Measurements from ENCODE around the gene GRXCR1.

The GRXCR1 gene

DNA sequence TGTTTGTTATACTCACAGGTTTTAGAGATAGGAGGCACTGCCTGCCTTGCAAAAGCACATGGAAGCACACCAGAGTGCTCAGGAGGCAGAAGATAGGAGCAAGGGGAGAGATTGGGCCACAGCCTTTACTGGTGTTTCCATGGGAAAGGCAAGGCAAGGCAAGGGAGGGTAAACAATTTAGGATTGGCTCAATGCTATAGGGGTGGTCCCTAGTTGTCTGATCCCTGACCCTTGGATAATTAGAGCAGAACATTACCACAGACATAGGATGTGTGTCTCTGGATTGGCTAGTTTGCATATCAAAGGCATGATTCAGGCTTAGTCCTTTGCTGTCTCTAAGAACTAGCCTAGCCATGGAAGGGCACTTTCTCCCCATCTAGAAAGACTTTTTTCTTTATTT lies 36.1 kb downstream of the GRXCR1 start:
- no peak for DNase-seq

DNA sequence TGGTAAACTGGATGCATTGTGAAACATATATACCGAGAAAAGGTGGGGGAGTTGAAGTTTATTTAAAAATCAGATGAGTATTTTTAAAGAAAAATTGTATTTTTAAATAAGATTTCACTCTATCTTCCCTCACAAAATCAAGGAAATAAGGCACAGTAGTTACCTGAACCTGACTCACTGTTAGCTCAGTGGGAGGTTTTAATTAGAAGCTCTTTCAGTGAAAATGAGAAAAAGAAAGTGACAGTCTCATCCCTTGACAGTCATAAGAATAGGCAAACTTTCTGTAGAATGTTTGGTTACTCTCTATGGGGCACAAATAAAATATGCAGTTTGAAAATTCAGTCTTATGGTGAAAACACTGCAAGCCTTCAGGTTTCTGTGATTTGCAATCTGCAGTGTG lies 49.7 kb downstream of the GRXCR1 start:
- no peak for DNase-seq

DNA sequence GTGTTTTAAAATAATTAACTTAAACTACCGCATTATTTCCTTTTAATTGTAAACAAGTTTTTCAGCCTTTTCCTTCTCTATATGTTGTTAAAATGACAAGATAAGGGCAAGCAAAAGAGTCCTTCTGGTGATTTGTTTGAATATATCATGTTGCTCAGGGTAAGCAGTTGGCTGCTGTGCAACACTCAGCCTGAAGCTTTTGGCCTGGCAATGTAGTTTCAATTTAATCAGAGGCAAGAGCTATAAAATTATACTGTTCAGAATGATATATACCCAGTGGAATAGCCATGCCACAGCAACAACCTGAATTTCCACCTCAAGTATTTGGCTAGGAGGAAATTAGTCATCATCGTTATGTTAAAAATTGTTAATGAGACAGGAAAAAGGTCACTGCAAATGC lies 53.4 kb downstream of the GRXCR1 start:
- no peak for DNase-seq

DNA sequence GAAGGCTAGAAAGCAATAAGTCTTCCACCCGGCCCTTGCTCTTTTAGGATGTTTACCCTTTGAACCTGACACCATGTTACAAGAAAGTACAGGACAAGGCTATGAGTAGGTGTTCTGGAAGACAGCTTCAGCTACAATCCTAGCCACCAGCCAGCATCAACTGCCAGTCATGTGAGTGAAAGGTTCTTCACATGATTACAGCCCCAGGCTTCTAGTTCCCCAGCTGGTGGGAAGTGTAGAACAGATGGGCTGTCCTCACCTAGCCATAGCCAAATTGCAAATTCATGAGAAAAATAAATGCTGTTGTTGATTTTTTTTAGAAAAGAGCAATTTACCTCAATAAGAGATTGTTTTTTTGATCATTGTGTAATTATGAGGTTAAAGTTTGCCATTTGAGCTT lies 60.8 kb downstream of the GRXCR1 start:
- no peak for DNase-seq

DNA sequence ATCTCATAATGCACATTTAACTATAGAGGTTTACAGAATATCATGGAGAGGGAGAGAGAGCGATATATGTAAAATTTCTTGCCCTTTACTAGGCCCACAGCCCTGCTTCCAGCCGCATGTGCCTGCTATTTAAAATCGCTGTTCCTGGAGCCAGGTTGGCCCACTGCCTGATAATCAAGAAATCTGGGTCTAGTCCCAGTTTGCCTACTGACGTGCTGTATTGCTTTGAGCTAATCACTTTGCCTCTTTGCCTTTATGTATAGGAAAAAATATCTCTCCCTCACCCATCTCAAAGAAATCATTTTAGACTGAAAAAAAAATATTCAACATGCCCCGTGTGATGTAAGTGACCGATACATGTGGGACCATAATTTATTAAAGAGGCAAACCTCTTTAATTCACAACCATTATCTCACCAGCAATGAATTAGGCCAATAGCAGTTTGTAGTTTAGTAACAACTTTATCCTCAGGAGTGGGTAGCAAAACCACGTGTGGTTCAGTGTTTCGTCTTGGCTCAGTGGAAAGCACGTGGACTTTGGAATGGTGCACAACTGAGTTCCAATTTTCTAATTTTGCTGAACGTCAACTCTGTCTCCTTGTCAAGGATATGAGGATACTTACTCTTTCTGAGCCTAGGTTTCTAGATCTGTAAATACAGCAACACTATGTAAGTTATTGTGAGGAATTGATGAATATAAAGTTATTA lies 62.6 kb downstream of the GRXCR1 start:
- no peak for DNase-seq

DNA sequence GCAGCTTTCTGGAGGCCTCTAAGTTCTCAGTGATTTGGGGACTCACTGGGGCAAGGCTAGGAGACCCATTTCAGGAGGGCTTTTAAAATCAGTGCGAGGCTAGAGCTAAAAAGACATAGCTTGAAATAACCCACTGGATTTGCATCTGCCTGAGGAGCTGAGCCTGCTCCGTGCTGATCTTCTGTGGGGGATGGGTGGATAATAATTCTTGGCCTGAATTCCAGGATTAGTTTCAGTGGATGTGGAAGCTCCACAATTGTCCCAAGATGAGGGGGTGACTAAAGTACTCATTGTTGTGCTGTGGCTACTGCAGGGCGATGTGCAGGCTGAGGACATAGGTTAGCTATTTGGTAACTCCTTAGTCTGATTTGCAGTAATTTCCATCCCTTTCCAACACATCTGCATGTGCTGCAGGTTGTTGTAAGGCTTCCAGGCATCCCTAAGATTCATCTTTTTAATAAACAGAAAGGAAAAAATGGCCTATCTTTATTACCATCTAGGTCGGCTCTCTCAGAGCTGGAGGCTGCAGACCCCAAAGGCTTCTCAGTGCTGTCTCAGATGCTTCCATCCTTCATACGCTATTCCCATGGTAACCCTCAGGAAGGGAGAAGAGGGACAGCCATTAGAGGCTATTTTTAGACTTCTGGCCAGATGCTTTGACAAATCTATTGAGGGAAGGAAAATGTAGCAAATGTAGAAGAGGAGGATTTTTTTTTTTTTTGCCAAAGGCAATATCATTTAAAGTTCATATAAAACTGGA lies 63.4 kb downstream of the GRXCR1 start:
- no peak for DNase-seq

DNA sequence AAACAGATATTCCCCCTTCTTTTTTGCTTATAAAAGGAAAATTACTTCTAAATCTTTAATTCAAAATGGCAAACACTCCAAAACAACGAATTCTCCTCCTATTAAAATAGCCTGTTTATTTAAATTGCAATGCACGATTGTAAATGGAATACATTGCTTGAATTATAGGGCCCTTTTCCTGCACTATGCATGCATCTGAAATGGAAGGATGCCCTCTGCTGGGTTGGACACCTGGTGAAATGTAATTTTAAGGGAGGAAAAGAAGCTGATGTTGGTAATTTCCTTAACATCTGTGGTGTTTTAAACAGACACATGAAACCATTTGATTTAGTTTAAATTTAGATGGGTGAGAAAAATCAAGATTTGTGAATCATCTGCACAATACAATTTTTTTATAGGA lies 72.8 kb downstream of the GRXCR1 start:
- no peak for DNase-seq

DNA sequence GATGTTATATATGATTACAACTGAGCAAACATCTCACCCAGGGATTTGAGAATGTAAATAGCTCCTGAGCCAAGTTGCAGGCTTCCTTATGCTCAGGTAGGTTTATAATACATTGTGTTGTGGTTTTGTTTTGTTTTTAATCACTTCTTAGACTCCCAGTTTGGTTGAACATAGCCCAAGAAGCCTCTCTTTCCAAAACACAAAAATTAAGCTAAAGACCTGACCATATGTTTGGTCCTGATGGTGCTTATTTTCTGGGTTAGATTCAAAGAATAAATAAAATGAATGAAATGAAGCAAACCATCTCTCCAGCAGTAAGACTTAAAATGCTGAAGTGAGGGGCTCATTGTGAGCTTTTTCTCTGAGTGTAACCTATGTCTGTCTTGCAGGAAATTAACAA lies 93.5 kb downstream of the GRXCR1 start:
- no peak for DNase-seq

DNA sequence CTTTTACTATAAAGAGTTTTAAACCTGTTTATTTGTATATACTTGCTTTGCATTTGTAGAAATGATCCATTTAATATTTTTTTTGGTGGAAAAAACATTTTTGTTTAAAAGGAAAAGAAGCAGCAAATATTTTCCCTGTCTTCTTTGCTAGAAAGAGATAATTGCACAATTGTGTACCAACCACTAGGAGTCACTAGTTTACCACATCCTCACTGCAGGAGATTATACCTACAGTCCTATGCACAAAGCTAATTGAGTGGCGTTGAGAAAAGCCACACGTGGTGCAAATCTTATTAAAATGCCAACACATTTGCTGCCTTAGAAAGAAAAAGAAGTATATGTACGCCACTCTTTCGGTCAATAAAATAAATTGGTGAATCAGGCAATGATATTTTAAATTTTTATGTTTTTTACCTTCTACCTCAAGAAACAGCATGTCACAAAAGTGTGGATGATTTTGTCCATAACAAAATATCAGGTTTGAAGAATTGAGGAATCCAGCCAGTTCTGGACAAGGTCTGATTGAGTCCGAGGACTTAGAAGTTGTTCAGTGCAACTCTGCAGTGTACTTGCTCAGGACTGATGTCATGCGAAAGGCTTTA lies 102.9 kb downstream of the GRXCR1 start:
- DNase-seq = no peak

DNA sequence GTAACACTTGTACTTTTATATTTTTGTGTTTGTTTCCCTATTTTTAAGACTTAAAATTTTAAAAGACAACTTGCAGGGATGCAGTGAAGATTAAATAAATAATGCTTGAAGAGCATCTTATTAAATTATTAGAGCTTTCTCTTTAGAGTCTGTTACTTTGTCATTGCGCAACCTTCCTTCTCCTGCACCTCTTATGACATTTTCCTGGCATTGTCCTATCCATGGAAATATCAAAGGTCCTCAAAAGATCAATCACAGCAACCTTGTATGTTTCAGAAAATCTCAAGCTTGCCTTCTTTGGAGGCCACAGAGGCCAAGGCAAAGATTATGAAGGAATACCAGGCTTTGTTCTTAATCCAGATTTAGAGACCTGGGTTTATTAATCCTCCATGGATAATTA lies 116.3 kb downstream of the GRXCR1 start:
- no peak for DNase-seq

DNA sequence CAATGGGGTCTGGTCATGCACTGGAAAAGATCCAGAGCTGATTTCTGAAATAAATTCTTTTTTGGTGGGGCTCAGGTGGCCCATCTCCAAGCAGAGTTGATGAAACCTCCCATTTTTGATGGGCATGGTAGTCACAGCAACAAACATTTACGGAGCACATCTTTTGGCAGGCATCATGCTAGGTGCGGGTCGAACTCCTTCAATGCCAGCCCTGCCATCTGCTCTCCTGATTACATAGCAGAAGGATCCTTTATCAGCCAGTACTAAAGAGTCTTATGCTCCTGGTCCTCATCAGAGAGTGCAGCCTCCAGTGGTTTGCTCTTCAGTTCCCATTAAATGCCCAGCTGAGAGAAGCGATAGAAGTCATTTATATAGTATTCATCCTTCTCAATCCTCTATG lies 121.7 kb downstream of the GRXCR1 start:
- no peak for DNase-seq

DNA sequence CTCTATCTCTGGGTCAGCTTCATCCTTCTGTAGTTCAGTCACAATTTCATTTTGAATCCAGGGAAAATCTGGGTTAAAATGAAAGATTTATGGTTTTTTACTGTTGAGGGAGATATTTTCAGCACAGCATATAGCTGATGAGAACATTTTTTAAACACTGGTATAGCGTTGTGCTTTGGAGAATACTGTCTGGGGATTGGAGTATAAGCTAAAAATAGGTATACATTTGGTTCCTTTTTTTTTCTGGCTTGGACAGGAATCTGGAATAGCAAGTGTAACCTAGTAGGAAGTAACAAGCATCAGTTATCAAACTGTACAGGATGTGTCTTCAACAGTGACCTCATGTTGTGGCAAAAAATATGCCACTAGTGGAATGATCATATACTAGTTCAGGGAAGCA lies 149.1 kb downstream of the GRXCR1 start:
- DNase-seq = no peak

DNA sequence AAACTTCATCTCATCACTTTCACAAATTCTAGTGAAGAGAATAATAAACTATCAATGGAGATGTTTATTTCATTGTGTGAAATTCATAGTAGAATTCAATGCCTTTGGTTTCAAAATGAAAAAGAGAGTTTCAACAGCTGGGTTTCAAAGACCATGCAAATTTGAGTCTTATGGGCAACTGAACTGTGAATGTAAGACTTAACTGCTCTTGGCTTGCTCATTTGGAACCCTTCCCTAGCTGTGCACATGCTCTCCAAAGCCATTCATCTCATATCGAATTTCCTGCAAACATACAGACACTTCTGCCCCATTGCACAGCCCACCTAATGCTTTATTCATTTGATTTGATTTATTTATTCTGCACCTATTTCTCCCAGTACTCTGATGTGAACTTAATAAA lies 154.5 kb downstream of the GRXCR1 start:
- DNase-seq = no peak

DNA sequence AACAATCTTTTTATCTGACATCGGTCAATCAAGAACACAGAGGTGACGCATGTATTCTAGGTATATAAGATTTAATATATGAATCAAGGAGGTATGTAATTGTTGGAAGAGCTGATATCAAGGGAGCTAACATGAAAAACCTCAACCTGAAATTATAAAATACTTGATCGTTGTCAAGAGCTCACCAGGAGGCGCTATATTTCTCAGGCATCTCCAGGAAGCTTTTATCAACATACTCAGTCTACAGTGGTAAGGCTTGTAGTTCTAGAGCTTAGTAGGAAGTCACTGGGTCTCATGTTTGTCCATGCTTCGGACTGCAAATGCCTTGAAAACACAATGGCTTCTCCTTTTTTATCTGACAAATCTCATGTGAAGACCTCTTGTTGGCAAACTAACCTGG lies 156.1 kb downstream of the GRXCR1 start:
- no peak for DNase-seq

DNA sequence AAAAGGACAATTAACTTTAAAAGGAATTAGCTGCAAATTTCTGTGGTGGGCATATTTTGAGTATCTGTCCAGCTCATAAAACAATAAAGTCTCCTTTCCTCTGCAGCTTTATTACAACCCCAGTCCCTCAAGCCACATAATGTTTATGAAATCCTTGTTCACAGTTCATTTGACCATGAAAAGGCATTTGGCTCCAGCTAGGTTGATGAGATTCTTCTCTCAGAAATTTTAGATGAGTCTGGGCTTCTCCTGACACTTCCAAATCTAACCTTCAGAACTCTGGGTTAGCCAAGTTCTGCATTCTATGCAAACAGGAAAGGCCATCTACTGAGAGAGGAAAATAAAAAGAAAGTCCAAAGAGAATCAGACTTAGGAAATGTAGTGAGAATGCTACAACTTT lies 156.8 kb downstream of the GRXCR1 start:
- DNase-seq = no peak

DNA sequence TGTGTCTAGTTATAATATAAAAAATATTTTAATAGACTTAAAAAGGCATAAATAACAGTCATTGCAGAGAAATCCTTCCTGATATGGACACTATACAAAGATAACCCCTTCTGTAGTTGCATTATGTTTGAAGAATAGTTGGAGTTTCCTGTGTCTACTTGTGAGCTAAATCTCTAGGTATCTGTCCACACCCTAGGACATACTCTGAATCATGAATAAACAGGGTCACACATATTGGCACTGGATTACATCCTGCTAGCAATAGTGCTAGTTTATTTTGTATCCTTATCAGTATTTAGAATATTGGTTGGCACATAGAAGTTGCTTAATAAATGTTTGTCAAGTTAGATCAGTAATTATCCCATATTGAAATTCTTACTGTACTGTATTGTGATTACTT lies 173.9 kb downstream of the GRXCR1 start:
- no peak for DNase-seq

DNA sequence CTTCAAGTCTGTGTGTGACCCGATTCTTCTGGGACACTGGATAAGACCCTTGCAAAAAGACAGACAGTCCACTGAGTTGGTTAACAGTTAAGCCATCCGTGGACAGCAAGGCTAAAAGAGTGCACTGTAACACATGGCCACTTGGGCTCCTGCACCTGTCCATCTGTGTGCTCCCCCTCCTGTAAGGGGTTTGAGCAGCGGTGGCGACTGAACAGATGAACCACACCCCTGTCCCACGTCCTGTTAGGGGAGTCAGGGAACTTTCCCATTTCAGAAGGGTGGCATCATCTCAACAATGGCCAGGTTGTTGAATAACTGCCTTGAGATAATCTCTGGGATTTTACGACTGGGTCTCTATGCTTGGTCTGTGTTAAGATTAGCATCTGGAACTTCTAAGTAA lies 178.6 kb downstream of the GRXCR1 start:
- DNase-seq = no peak
